Ovary (tissue), 1 donor: ENCODE data around the gene MNT.

ENCODE experiments used
- EP300 ChIP-seq: sonication (generic); formaldehyde crosslinking; IDR thresholded peaks from one replicate; pipeline ENCODE4 v1.6.1; 2017; ENCODE audit warnings: antibody characterized with exemption
- POLR2A ChIP-seq: fragments of 450-650 bp; IDR thresholded peaks from one replicate; pipeline ENCODE4 v1.6.1; 2017; ENCODE audit warnings: antibody characterized with exemption, mild to moderate bottlenecking, moderate library complexity

DNA sequence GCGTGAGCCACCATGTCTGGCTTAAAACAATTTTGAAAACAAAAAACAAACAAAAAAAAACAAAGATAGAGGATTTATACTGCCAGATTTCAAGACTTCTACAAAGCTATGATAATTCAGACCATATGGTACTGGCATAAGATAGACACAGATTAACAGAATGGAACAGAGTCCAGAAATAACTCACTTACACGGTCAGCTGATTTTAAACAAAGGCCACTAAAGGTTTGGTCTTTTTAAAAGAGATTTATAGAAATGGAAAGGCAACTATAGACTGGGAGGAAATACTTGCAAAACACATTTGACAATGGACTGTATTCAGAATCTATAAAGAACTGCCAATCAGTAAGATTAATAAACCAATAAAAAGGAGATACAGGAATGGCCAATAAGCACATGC lies 48.6 kb upstream of the MNT start:
- TF ChIP-seq EP300 = no peak
- TF ChIP-seq POLR2A = no peak
